ENCODE results near the gene MAP6. TPM values are rescaled to one million over a fixed set of nuclear protein-coding genes. Genes with fewer than 3 reads are reported as not detected.
A peak's percentile ranks its signal among the peaks of the same experiment; 100 is the strongest.

MAP6 gene
- total RNA-seq, 4 donors from 2014 or later: 10.4 to 16.3 (median 11.7) TPM

- WGBS, 2 donors: 80 to 84% methylated on average over 8 of the region's 8 CpGs
Observed at GRCh38 chr11:75626889-75627529, 41.8 kb downstream of the MAP6 start.

GRCh38 chr11:75625991-75626888, 42.6 kb downstream of the MAP6 start:
- Histone ChIP-seq H3K36me3 (no peaks in the 10 kb centered on the region), H3K4me1 (no peaks in the 10 kb centered on the region), H3K4me3 (no peak overlapping the region), H3K27ac (no peak overlapping the region), H3K27me3 (no peaks in the 10 kb centered on the region), H3K9me3 (no peaks in the 10 kb centered on the region)
- TF ChIP-seq EP300 (IDR thresholded peaks at IDR 0.05) (no peak), POLR2A (IDR thresholded peaks at IDR 0.05) (no peak)
- TF ChIP-seq, protein P1, sequence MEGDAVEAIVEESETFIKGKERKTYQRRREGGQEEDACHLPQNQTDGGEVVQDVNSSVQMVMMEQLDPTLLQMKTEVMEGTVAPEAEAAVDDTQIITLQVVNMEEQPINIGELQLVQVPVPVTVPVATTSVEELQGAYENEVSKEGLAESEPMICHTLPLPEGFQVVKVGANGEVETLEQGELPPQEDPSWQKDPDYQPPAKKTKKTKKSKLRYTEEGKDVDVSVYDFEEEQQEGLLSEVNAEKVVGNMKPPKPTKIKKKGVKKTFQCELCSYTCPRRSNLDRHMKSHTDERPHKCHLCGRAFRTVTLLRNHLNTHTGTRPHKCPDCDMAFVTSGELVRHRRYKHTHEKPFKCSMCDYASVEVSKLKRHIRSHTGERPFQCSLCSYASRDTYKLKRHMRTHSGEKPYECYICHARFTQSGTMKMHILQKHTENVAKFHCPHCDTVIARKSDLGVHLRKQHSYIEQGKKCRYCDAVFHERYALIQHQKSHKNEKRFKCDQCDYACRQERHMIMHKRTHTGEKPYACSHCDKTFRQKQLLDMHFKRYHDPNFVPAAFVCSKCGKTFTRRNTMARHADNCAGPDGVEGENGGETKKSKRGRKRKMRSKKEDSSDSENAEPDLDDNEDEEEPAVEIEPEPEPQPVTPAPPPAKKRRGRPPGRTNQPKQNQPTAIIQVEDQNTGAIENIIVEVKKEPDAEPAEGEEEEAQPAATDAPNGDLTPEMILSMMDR (IDR thresholded peaks at IDR 0.05): no peak
- DNase-seq (ENCODE audit: low spot score in 2 of 2): no peak
- WGBS, 2 donors: 85 to 91% methylated on average over 8 of the region's 8 CpGs

More at GRCh38 chr11:75626889-75627529, 41.8 kb downstream of the MAP6 start:
- Histone ChIP-seq H3K27ac (no peak overlapping the region), H3K36me3 (no peaks in the 10 kb centered on the region), H3K27me3 (no peaks in the 10 kb centered on the region), H3K4me3 (no peak overlapping the region), H3K4me1 (no peaks in the 10 kb centered on the region), H3K9me3 (no peaks in the 10 kb centered on the region)
- TF ChIP-seq, protein P1 (IDR thresholded peaks at IDR 0.05): no peak
- TF ChIP-seq POLR2A (IDR thresholded peaks at IDR 0.05) (no peak), EP300 (IDR thresholded peaks at IDR 0.05) (no peak)
- DNase-seq (ENCODE audit: low spot score in 2 of 2): no peak

DNA sequence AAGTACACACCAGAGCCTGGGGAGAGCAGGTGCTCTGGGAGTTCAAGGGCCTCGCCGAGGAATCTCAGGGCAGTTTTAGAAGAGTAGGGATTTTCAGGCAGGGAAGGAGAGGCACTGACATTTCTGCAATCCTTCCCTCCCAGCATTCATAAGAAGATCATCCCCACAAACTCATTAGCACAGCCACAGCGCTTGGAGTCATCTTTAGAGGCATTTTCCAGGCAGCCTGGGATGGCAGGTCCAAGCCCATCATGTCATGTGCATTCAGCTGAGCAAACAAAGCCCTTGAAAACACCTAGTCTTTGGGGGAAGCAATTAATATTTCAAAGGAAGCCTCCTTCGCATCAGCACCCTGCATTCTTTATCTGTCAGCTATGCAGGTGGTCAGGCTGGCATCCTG, 43.8 kb downstream of the MAP6 start:
- H3K27me3 ChIP-seq: no peaks in the 10 kb centered on the region
- H3K4me1 ChIP-seq: no peaks in the 10 kb centered on the region
- no peaks in the 10 kb centered on the region for H3K36me3 ChIP-seq
- 88 to 89% methylated on average over 4 of the region's 4 CpGs for WGBS, 2 donors
- no peak overlapping the region for H3K27ac ChIP-seq
- no peak for DNase-seq (ENCODE audit: low spot score in 2 of 2)
- TF ChIP-seq EP300 (IDR thresholded peaks at IDR 0.05) (no peak), POLR2A (IDR thresholded peaks at IDR 0.05) (no peak)
- TF ChIP-seq, protein P1 (IDR thresholded peaks at IDR 0.05): no peak
- no peak overlapping the region for H3K4me3 ChIP-seq
- no peaks in the 10 kb centered on the region for H3K9me3 ChIP-seq

DNA sequence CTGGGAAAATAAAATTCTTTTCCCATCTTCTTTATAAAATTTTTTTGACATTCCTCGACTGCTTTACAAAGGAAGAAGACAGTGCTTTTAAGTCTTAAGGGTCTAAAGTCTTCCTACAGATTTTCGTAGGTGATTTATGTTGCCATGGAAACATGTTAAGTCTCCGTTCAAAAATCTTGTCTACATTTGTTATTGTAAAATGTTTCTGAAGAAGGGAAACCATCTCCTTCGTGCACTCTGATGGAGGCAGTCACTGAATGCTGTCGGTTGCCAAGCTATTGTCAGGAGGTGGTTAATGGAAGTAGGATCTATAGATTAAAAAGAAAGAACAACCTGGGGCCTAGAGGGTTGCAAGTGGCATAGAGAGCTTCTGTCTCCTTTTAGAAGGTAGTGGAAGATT, 52.6 kb downstream of the MAP6 start:
- no peak for DNase-seq (ENCODE audit: low spot score in 2 of 2)
- Histone ChIP-seq H3K27me3 (no peaks in the 10 kb centered on the region), H3K4me1 (no peaks in the 10 kb centered on the region), H3K36me3 (peaks cover 0 to 6% (median 0%) of the 10 kb centered on the region in 3 donors), H3K4me3 (no peak overlapping the region), H3K9me3 (peaks cover 0 to 15% (median 2%) of the 10 kb centered on the region in 4 donors), H3K27ac (peak overlapping the region in 2 of 4 donors; percentile 41 to 48)
- TF ChIP-seq POLR2A (IDR thresholded peaks at IDR 0.05) (no peak), EP300 (IDR thresholded peaks at IDR 0.05) (no peak)
- TF ChIP-seq, protein P1 (IDR thresholded peaks at IDR 0.05): no peak
- WGBS, 2 donors: 46 to 47% methylated on average over 5 of the region's 5 CpGs

DNA sequence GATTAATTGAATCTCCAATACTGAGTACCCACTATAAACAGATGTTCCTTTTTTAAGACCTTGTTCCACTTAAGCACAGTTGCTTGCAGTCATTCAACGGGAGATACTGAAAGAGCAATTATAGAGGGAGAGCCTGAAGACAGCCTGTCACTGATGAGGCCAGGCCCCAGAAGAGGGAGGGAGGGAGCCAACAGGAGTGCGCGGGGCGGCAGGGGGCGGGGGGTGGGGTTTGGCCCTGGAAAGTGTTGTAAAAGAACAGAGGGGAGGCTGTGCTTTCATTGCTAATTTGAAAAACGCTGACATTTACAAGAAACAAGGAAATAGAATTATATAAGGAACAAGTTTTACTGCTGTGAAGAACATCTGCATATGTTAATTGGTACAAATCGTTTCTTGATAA, 53.1 kb downstream of the MAP6 start:
- Histone ChIP-seq H3K27ac (peak overlapping the region in 2 of 4 donors; percentile 48 to 60), H3K36me3 (peaks cover 0 to 6% (median 0%) of the 10 kb centered on the region in 3 donors), H3K4me1 (no peaks in the 10 kb centered on the region), H3K27me3 (no peaks in the 10 kb centered on the region), H3K4me3 (no peak overlapping the region), H3K9me3 (peaks cover 0 to 15% (median 2%) of the 10 kb centered on the region in 4 donors)
- TF ChIP-seq EP300 (IDR thresholded peaks at IDR 0.05) (no peak), POLR2A (IDR thresholded peaks at IDR 0.05) (no peak)
- TF ChIP-seq, protein P1 (IDR thresholded peaks at IDR 0.05): no peak
- no peak for DNase-seq (ENCODE audit: low spot score in 2 of 2)
- 24 to 48% methylated on average over 7 of the region's 7 CpGs for whole genome bisulfite sequencing, 2 donors

Measured in tibial nerve (tissue), 4 donors.